ENCODE measurements around the gene RBM33. TPM values are rescaled to one million over a fixed set of nuclear protein-coding genes. Genes with fewer than 3 reads are reported as not detected.

The RBM33 gene
- total and polyA plus RNA-seq, 5 donors: 16.6 to 39.1 (median 38.0) TPM

- DNase-seq (no peak), ATAC-seq (no peak)
- 88% methylated on average over 4 of the region's 4 CpGs for WGBS
- no peaks in the 10 kb centered on the region for H3K9me3 ChIP-seq (ENCODE audit: control insufficient read depth, low read length)
- H3K27ac ChIP-seq (ENCODE audit: low read length): no peak overlapping the region
- H3K4me3 ChIP-seq (ENCODE audit: low read length): no peak overlapping the region
- intact Hi-C loops (cut with DNase I): no loop called here
- H3K4me1 ChIP-seq (ENCODE audit: control insufficient read depth, insufficient read depth, low read length): peaks cover 6% of the 10 kb centered on the region
- H3K27me3 ChIP-seq (ENCODE audit: control insufficient read depth, insufficient read depth): no peaks in the 10 kb centered on the region
These were observed 19.5 kb downstream of the RBM33 start for GRCh38 chr7:155663937-155664336.

GRCh38 chr7:155665079-155665956, 20.9 kb downstream of the RBM33 start:
- H3K27me3 ChIP-seq (ENCODE audit: control insufficient read depth, insufficient read depth): no peaks in the 10 kb centered on the region
- no peak for ATAC-seq
- H3K4me3 ChIP-seq (ENCODE audit: low read length): no peak overlapping the region
- intact Hi-C loops (cut with DNase I): no loop called here
- no peak for DNase-seq
- H3K9me3 ChIP-seq (ENCODE audit: control insufficient read depth, low read length): no peaks in the 10 kb centered on the region
- H3K27ac ChIP-seq (ENCODE audit: low read length): no peak overlapping the region
- peaks cover 11% of the 10 kb centered on the region for H3K4me1 ChIP-seq (ENCODE audit: control insufficient read depth, insufficient read depth, low read length)
- 89% methylated on average over 9 of the region's 9 CpGs for WGBS

- H3K27ac ChIP-seq (ENCODE audit: low read length): no peak overlapping the region
- DNase-seq (no peak), ATAC-seq (no peak)
- 73% methylated on average over 3 of the region's 3 CpGs for WGBS
- H3K4me1 ChIP-seq (ENCODE audit: control insufficient read depth, insufficient read depth, low read length): peaks cover 13% of the 10 kb centered on the region
- H3K27me3 ChIP-seq (ENCODE audit: control insufficient read depth, insufficient read depth): no peaks in the 10 kb centered on the region
- intact Hi-C loops (cut with DNase I): no loop called here
- H3K9me3 ChIP-seq (ENCODE audit: control insufficient read depth, low read length): no peaks in the 10 kb centered on the region
- no peak overlapping the region for H3K4me3 ChIP-seq (ENCODE audit: low read length)
These were observed 21.5 kb downstream of the RBM33 start for GRCh38 chr7:155665957-155666287.

GRCh38 chr7:155667241-155667829, 22.9 kb downstream of the RBM33 start:
- no peak for DNase-seq
- 79% methylated on average over 6 of the region's 6 CpGs for WGBS
- no peak overlapping the region for H3K27ac ChIP-seq (ENCODE audit: low read length)
- H3K4me1 ChIP-seq (ENCODE audit: control insufficient read depth, insufficient read depth, low read length): peaks cover 13% of the 10 kb centered on the region
- no peaks in the 10 kb centered on the region for H3K27me3 ChIP-seq (ENCODE audit: control insufficient read depth, insufficient read depth)
- H3K4me3 ChIP-seq (ENCODE audit: low read length): no peak overlapping the region
- ATAC-seq: no peak
- H3K9me3 ChIP-seq (ENCODE audit: control insufficient read depth, low read length): no peaks in the 10 kb centered on the region
- intact Hi-C loops (cut with DNase I): no loop called here

GRCh38 chr7:155669717-155670505, 25.4 kb downstream of the RBM33 start:
- intact Hi-C loops (cut with DNase I): no loop called here
- no peaks in the 10 kb centered on the region for H3K27me3 ChIP-seq (ENCODE audit: control insufficient read depth, insufficient read depth)
- 59% methylated on average over 11 of the region's 11 CpGs for WGBS
- no peaks in the 10 kb centered on the region for H3K9me3 ChIP-seq (ENCODE audit: control insufficient read depth, low read length)
- peak overlapping the region; percentile 64 for H3K27ac ChIP-seq (ENCODE audit: low read length)
- H3K4me3 ChIP-seq (ENCODE audit: low read length): no peak overlapping the region
- DNase-seq (no peak), ATAC-seq (peak; percentile 70 to 78)
- H3K4me1 ChIP-seq (ENCODE audit: control insufficient read depth, insufficient read depth, low read length): peaks cover 13% of the 10 kb centered on the region

GRCh38 chr7:155670521-155670920, 26.1 kb downstream of the RBM33 start:
- Histone ChIP-seq H3K4me3 (ENCODE audit: low read length) (no peak overlapping the region), H3K27me3 (ENCODE audit: control insufficient read depth, insufficient read depth) (no peaks in the 10 kb centered on the region), H3K4me1 (ENCODE audit: control insufficient read depth, insufficient read depth, low read length) (peaks cover 11% of the 10 kb centered on the region), H3K9me3 (ENCODE audit: control insufficient read depth, low read length) (no peaks in the 10 kb centered on the region), H3K27ac (ENCODE audit: low read length) (no peak overlapping the region)
- ATAC-seq (peak in 1 of 2 donors; percentile 20), DNase-seq (no peak)
- intact Hi-C loops (cut with DNase I): no loop called here
- WGBS: 51% methylated on average over 5 of the region's 5 CpGs

GRCh38 chr7:155674556-155674955, 30.1 kb downstream of the RBM33 start:
- Histone ChIP-seq H3K9me3 (ENCODE audit: control insufficient read depth, low read length) (no peaks in the 10 kb centered on the region), H3K4me1 (ENCODE audit: control insufficient read depth, insufficient read depth, low read length) (peaks cover 10% of the 10 kb centered on the region), H3K27me3 (ENCODE audit: control insufficient read depth, insufficient read depth) (no peaks in the 10 kb centered on the region), H3K4me3 (ENCODE audit: low read length) (no peak overlapping the region), H3K27ac (ENCODE audit: low read length) (no peak overlapping the region)
- ATAC-seq (peak in 1 of 2 donors; percentile 34), DNase-seq (no peak)
- 57% methylated on average over 3 of the region's 3 CpGs for WGBS
- intact Hi-C loops (cut with DNase I): no loop called here

GRCh38 chr7:155676052-155676451, 31.6 kb downstream of the RBM33 start:
- no peak overlapping the region for H3K4me3 ChIP-seq (ENCODE audit: low read length)
- peak in 1 of 2 donors; percentile 19 for ATAC-seq
- intact Hi-C loops (cut with DNase I): no loop called here
- H3K9me3 ChIP-seq (ENCODE audit: control insufficient read depth, low read length): no peaks in the 10 kb centered on the region
- DNase-seq: no peak
- H3K27me3 ChIP-seq (ENCODE audit: control insufficient read depth, insufficient read depth): no peaks in the 10 kb centered on the region
- H3K27ac ChIP-seq (ENCODE audit: low read length): no peak overlapping the region
- peaks cover 6% of the 10 kb centered on the region for H3K4me1 ChIP-seq (ENCODE audit: control insufficient read depth, insufficient read depth, low read length)
- whole genome bisulfite sequencing: 78% methylated on average over 8 of the region's 8 CpGs

GRCh38 chr7:155677688-155678087, 33.2 kb downstream of the RBM33 start:
- H3K27ac ChIP-seq (ENCODE audit: low read length): no peak overlapping the region
- 88% methylated on average over 2 of the region's 2 CpGs for WGBS
- H3K9me3 ChIP-seq (ENCODE audit: control insufficient read depth, low read length): no peaks in the 10 kb centered on the region
- intact Hi-C loops (cut with DNase I): no loop called here
- H3K27me3 ChIP-seq (ENCODE audit: control insufficient read depth, insufficient read depth): no peaks in the 10 kb centered on the region
- peaks cover 6% of the 10 kb centered on the region for H3K4me1 ChIP-seq (ENCODE audit: control insufficient read depth, insufficient read depth, low read length)
- no peak overlapping the region for H3K4me3 ChIP-seq (ENCODE audit: low read length)
- no peak for DNase-seq
- no peak for ATAC-seq

GRCh38 chr7:155680124-155680523, 35.7 kb downstream of the RBM33 start:
- no peak overlapping the region for H3K4me3 ChIP-seq (ENCODE audit: low read length)
- 95% methylated on average over 3 of the region's 3 CpGs for WGBS
- no peak for ATAC-seq
- peaks cover 7% of the 10 kb centered on the region for H3K4me1 ChIP-seq (ENCODE audit: control insufficient read depth, insufficient read depth, low read length)
- intact Hi-C loops (cut with DNase I): no loop called here
- no peak for DNase-seq
- H3K27me3 ChIP-seq (ENCODE audit: control insufficient read depth, insufficient read depth): no peaks in the 10 kb centered on the region
- H3K27ac ChIP-seq (ENCODE audit: low read length): no peak overlapping the region
- no peaks in the 10 kb centered on the region for H3K9me3 ChIP-seq (ENCODE audit: control insufficient read depth, low read length)

GRCh38 chr7:155680864-155681263, 36.4 kb downstream of the RBM33 start:
- WGBS: 69% methylated on average over 2 of the region's 2 CpGs
- Histone ChIP-seq H3K4me3 (ENCODE audit: low read length) (no peak overlapping the region), H3K9me3 (ENCODE audit: control insufficient read depth, low read length) (no peaks in the 10 kb centered on the region), H3K4me1 (ENCODE audit: control insufficient read depth, insufficient read depth, low read length) (peaks cover 7% of the 10 kb centered on the region), H3K27ac (ENCODE audit: low read length) (no peak overlapping the region), H3K27me3 (ENCODE audit: control insufficient read depth, insufficient read depth) (no peaks in the 10 kb centered on the region)
- intact Hi-C loops (cut with DNase I): no loop called here
- ATAC-seq (no peak), DNase-seq (no peak)
